PC-9 (cell line): ENCODE measurements around the gene CIAO2A. TPM values are rescaled to one million over a fixed set of nuclear protein-coding genes. Genes with fewer than 3 reads are reported as not detected.

Experiments
- BruUV-seq: library from RNA; stranded (reverse); fragments of 400-500 nt; replicated peaks from 2 replicates; lab custom pipeline; 2021; lab: Mats Ljungman, UMichigan
- CTCF ChIA-PET: fragments of 300-600 bp; sonication (Branson Sonifier 250); formaldehyde crosslinking; loops from one replicate; lab custom pipeline; 2022; ENCODE audit warnings: antibody characterized with exemption; lab: Charles Lee
- POLR2A ChIA-PET: fragments of 300-600 bp; sonication (Branson Sonifier 250); formaldehyde crosslinking; loops from one replicate; lab custom pipeline; 2022; ENCODE audit warnings: antibody characterized with exemption; ENCODE audit not compliant: unreplicated experiment; lab: Charles Lee
- DNase-seq, 2 experiments: peaks; one replicate each; pipeline versions ENCODE4 v3.0.0 to v3.0.0-alpha.2; 2015 to 2022; ENCODE audit warnings: mixed read lengths in 1 of 2
- H2AFZ ChIP-seq: fragments of 200-600 bp; sonication (generic); 2 replicates; pipeline ENCODE4 v1.8.1; 2017; ENCODE audit warnings: antibody characterized with exemption
- H3F3A ChIP-seq: fragments of 200-600 bp; sonication (generic); 2 replicates; pipeline ENCODE4 v1.8.1; 2017; ENCODE audit warnings: antibody characterized with exemption, mild to moderate bottlenecking, low read depth; ENCODE audit not compliant: insufficient read depth
- H3K27ac ChIP-seq: fragments of 200-600 bp; sonication (generic); 2 replicates; pipeline ENCODE4 v1.6.1; 2016; ENCODE audit warnings: mixed run types
- H3K27me3 ChIP-seq: fragments of 200-600 bp; sonication (generic); 2 replicates; pipeline ENCODE4 v1.6.1; 2016; ENCODE audit warnings: low read depth, mixed run types; ENCODE audit not compliant: insufficient read depth
- H3K36me3 ChIP-seq: fragments of 200-600 bp; sonication (generic); 2 replicates; pipeline ENCODE4 v1.6.1; 2016; ENCODE audit warnings: low read depth, mixed run types
- H3K4me1 ChIP-seq: fragments of 200-600 bp; sonication (generic); replicated peaks from 2 replicates; pipeline ENCODE4 v1.6.1; 2016; ENCODE audit warnings: mixed run types; ENCODE audit not compliant: insufficient read depth
- H3K4me2 ChIP-seq: fragments of 200-600 bp; sonication (generic); 2 replicates; pipeline ENCODE4 v1.6.1; 2017; ENCODE audit warnings: mixed run types
- H3K4me3 ChIP-seq: fragments of 200-600 bp; sonication (generic); 2 replicates; pipeline ENCODE4 v1.6.1; 2016; ENCODE audit warnings: mixed run types
- H3K79me2 ChIP-seq: fragments of 200-600 bp; sonication (generic); 2 replicates; pipeline ENCODE4 v1.6.1; 2017; ENCODE audit warnings: low read depth, mixed run types
- H3K9me2 ChIP-seq: fragments of 200-600 bp; sonication (generic); 2 replicates; pipeline ENCODE4 v1.8.1; 2017; ENCODE audit warnings: mild to moderate bottlenecking; ENCODE audit not compliant: insufficient read depth
- H3K9me3 ChIP-seq: fragments of 200-600 bp; sonication (generic); 2 replicates; pipeline ENCODE4 v1.8.1; 2016; ENCODE audit warnings: low read depth; ENCODE audit not compliant: insufficient read depth
- H4K20me1 ChIP-seq: fragments of 200-600 bp; sonication (generic); 2 replicates; pipeline ENCODE4 v1.8.1; 2017; ENCODE audit not compliant: insufficient read depth
- EZH2 ChIP-seq: fragments of 200-600 bp; sonication (generic); IDR thresholded peaks from 2 replicates; pipeline ENCODE4 v1.8.0; 2017; ENCODE audit warnings: antibody characterized with exemption, low read depth
- intact Hi-C: fragments of 100-400 bp; cut with micrococcal nuclease; formaldehyde crosslinking; loops from one replicate; pipeline ENCODE4 v1.10.0; 2022; ENCODE audit not compliant: unreplicated experiment
- total RNA-seq: library from RNA; stranded (reverse); gene quantifications from 2 replicates; pipeline ENCODE4 v1.2.3, GENCODE V29; 2021
- TF ChIP-seq, protein P1 (sequence below): fragments of 200-600 bp; sonication (generic); conservative IDR thresholded peaks from 2 replicates; pipeline ENCODE4 v1.6.1; 2017; ENCODE audit warnings: mixed run types, antibody characterized with exemption, mild to moderate bottlenecking, moderate library complexity

Gene CIAO2A
- total RNA-seq, 1 experiment from 2014 or later: 76.3 TPM

- Histone ChIP-seq H3K27ac (no peak overlapping the region), H3K4me2 (peak overlapping the region; percentile 64; the same call in 1 of the 2 replicates), H3F3A (no peaks in the 10 kb centered on the region), H3K4me3 (peak overlapping the region; percentile 47; the same call in 1 of the 2 replicates), H3K4me1 (peaks cover 7% of the 10 kb centered on the region; the same call in 1 of the 2 replicates), H3K9me3 (no peaks in the 10 kb centered on the region), H3K9me2 (no peaks in the 10 kb centered on the region), H3K79me2 (no peaks in the 10 kb centered on the region), H3K36me3 (no peaks in the 10 kb centered on the region), H2AFZ (no peak overlapping the region), H3K27me3 (no peaks in the 10 kb centered on the region), H4K20me1 (no peaks in the 10 kb centered on the region)
- TF ChIP-seq, protein P1, sequence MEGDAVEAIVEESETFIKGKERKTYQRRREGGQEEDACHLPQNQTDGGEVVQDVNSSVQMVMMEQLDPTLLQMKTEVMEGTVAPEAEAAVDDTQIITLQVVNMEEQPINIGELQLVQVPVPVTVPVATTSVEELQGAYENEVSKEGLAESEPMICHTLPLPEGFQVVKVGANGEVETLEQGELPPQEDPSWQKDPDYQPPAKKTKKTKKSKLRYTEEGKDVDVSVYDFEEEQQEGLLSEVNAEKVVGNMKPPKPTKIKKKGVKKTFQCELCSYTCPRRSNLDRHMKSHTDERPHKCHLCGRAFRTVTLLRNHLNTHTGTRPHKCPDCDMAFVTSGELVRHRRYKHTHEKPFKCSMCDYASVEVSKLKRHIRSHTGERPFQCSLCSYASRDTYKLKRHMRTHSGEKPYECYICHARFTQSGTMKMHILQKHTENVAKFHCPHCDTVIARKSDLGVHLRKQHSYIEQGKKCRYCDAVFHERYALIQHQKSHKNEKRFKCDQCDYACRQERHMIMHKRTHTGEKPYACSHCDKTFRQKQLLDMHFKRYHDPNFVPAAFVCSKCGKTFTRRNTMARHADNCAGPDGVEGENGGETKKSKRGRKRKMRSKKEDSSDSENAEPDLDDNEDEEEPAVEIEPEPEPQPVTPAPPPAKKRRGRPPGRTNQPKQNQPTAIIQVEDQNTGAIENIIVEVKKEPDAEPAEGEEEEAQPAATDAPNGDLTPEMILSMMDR: no peak
- no peak for TF ChIP-seq EZH2
- ChIA-PET POLR2A (interaction anchor here (0.6 kb wide), 1 partner anchor 13 kb away, joined by 18 read pairs; no protein-coding TSS in a partner anchor), CTCF (interaction anchor here (0.6 to 3.9 kb wide), 6 partner anchors 15 to 294 kb away, joined by 3 to 46 read pairs (median 5); no protein-coding TSS in a partner anchor)
- intact Hi-C loops: loop anchor here (1.0 to 5.0 kb wide), 5 partner anchors 34 to 294 kb away; no protein-coding TSS in a partner anchor
- BruUV-seq: no TSS peak
- DNase-seq: no peak
Measured at GRCh38 chr15:64045774-64046420, 47.7 kb downstream of the CIAO2A start.

- CTCF ChIA-PET: interaction anchor here (0.7 to 3.9 kb wide), 2 partner anchors 99 to 136 kb away, joined by 3 to 46 read pairs; no protein-coding TSS in a partner anchor
- no peaks in the 10 kb centered on the region for H3F3A ChIP-seq
- H3K4me1 ChIP-seq: 0 out of 2 replicates have a peak, but pooled peaks cover under 1% of the 10 kb centered on the region
- H3K27ac ChIP-seq: no peak overlapping the region
- TF ChIP-seq EZH2: no peak
- TF ChIP-seq, protein P1: no peak
- BruUV-seq: no TSS peak
- H3K27me3 ChIP-seq: no peaks in the 10 kb centered on the region
- H4K20me1 ChIP-seq: no peaks in the 10 kb centered on the region
- H3K9me3 ChIP-seq: no peaks in the 10 kb centered on the region
- H3K4me2 ChIP-seq: 0 out of 2 replicates have a peak overlapping the region, but pooled peaks have one; percentile 64
- POLR2A ChIA-PET: interaction anchor here (0.6 kb wide), 3 partner anchors 12 to 56 kb away, joined by 3 to 18 read pairs (median 13); no protein-coding TSS in a partner anchor
- no peak overlapping the region for H2AFZ ChIP-seq
- H3K79me2 ChIP-seq: no peaks in the 10 kb centered on the region
- peak in 1 of 2 experiments; percentile 43 for DNase-seq
- no peak overlapping the region for H3K4me3 ChIP-seq
- intact Hi-C loops: loop anchor here (5.0 kb wide), 3 partner anchors 33 to 293 kb away; no protein-coding TSS in a partner anchor
- H3K36me3 ChIP-seq: no peaks in the 10 kb centered on the region
- no peaks in the 10 kb centered on the region for H3K9me2 ChIP-seq
Measured at GRCh38 chr15:64045101-64045435, 48.6 kb downstream of the CIAO2A start.

- intact Hi-C loops: loop anchor here (5.0 kb wide), 3 partner anchors 32 to 292 kb away; no protein-coding TSS in a partner anchor
- no peak for DNase-seq
- no peaks in the 10 kb centered on the region for H3K36me3 ChIP-seq
- no peak overlapping the region for H2AFZ ChIP-seq
- TF ChIP-seq, protein P1: no peak
- no peak for TF ChIP-seq EZH2
- no peak overlapping the region for H3K4me3 ChIP-seq
- no peaks in the 10 kb centered on the region for H3K9me2 ChIP-seq
- no peaks in the 10 kb centered on the region for H3K4me1 ChIP-seq
- CTCF ChIA-PET: interaction anchor here (0.7 to 3.9 kb wide), 2 partner anchors 99 to 135 kb away, joined by 3 to 46 read pairs; no protein-coding TSS in a partner anchor
- no peaks in the 10 kb centered on the region for H3K27me3 ChIP-seq
- BruUV-seq: no TSS peak
- no peaks in the 10 kb centered on the region for H3F3A ChIP-seq
- H3K9me3 ChIP-seq: no peaks in the 10 kb centered on the region
- H3K79me2 ChIP-seq: no peaks in the 10 kb centered on the region
- H4K20me1 ChIP-seq: no peaks in the 10 kb centered on the region
- POLR2A ChIA-PET: interaction anchor here (0.6 kb wide), 2 partner anchors 34 to 55 kb away, joined by 3 to 13 read pairs; no protein-coding TSS in a partner anchor
- H3K4me2 ChIP-seq: no peak overlapping the region
- no peak overlapping the region for H3K27ac ChIP-seq
Measured at GRCh38 chr15:64044300-64045100, 49.1 kb downstream of the CIAO2A start.
